Smooth muscle cell (in vitro differentiated cells): ENCODE results near the gene ERC2. TPM values are rescaled to one million over a fixed set of nuclear protein-coding genes. Genes with fewer than 3 reads are reported as not detected.

Experiments used
- DNase-seq: peaks from one replicate; lab custom pipeline; 2025; ENCODE audit not compliant: unreplicated experiment; lab: John Stamatoyannopoulos, UW
- H2AFZ ChIP-seq: fragments of 200-600 bp; sonication (generic); 2 replicates; pipeline ENCODE4 v1.6.0; 2016; ENCODE audit warnings: antibody characterized with exemption, low read depth, mild to moderate bottlenecking
- H3F3A ChIP-seq: fragments of 200-600 bp; sonication (generic); 2 replicates; pipeline ENCODE4 v1.6.0; 2017; ENCODE audit warnings: antibody characterized with exemption, low read depth
- H3K27ac ChIP-seq: fragments of 200-600 bp; sonication (generic); 2 replicates; pipeline ENCODE4 v1.5.1; 2016; ENCODE audit warnings: low read depth, mild to moderate bottlenecking
- H3K27me3 ChIP-seq: fragments of 200-600 bp; sonication (generic); 2 replicates; pipeline ENCODE4 v1.6.1; 2016; ENCODE audit warnings: low read depth, mild to moderate bottlenecking
- H3K36me3 ChIP-seq: fragments of 200-600 bp; sonication (generic); 2 replicates; pipeline ENCODE4 v1.5.1; 2016; ENCODE audit warnings: low read depth
- H3K4me1 ChIP-seq: fragments of 200-600 bp; sonication (generic); 2 replicates; pipeline ENCODE4 v1.5.1; 2016; ENCODE audit warnings: low read depth
- H3K4me2 ChIP-seq: fragments of 200-600 bp; sonication (generic); 2 replicates; pipeline ENCODE4 v1.6.0; 2016; ENCODE audit warnings: mild to moderate bottlenecking
- H3K4me3 ChIP-seq: fragments of 200-600 bp; sonication (generic); 2 replicates; pipeline ENCODE4 v1.5.1; 2016; ENCODE audit warnings: mild to moderate bottlenecking
- H3K79me2 ChIP-seq: fragments of 200-600 bp; sonication (generic); 2 replicates; pipeline ENCODE4 v1.6.0; 2016; ENCODE audit warnings: low read depth, mild to moderate bottlenecking
- H3K9ac ChIP-seq: fragments of 200-600 bp; sonication (generic); 2 replicates; pipeline ENCODE4 v1.6.0; 2016; ENCODE audit warnings: low read depth
- H3K9me3 ChIP-seq: fragments of 200-600 bp; sonication (generic); replicated peaks from 2 replicates; pipeline ENCODE4 v1.5.1; 2016; ENCODE audit warnings: low read depth
- H4K20me1 ChIP-seq: fragments of 200-600 bp; sonication (generic); 2 replicates; pipeline ENCODE4 v1.6.0; 2016; ENCODE audit warnings: low read depth
- CTCF ChIP-seq: fragments of 200-600 bp; sonication (generic); IDR thresholded peaks from 2 replicates; pipeline ENCODE4 v1.5.1; 2017; ENCODE audit warnings: borderline replicate concordance, mild to moderate bottlenecking, antibody characterized with exemption; ENCODE audit not compliant: insufficient read depth, poor library complexity, severe bottlenecking
- WGBS: methylation state at CpG from one replicate; pipeline ENCODE4 v1.1.7; 2016; ENCODE audit warnings: low lambda C conversion rate; 5-methylcytosine and 5-hydroxymethylcytosine counted together
- polyA plus RNA-seq: library from polyadenylated mRNA; unstranded; fragments of >200 nt; fragmentation: Nextera tagmentation; extraction: Ambion mirVana; gene quantifications from 2 replicates; pipeline ENCODE4 v1.2.1, GENCODE V29; 2016
- total RNA-seq: library from RNA; depleted of rRNA; stranded (reverse); fragments of >200 nt; gene quantifications from 2 replicates; pipeline ENCODE4 v1.2.3, GENCODE V29; 2014

The ERC2 gene
- total and polyA plus RNA-seq, 2 experiments from 2014 or later = 1.1 TPM; not detected in 1

- 86% methylated on average over 4 of the region's 4 CpGs for WGBS
Observed at GRCh38 chr3:55863028-55863427, 605.2 kb downstream of the ERC2 start.

GRCh38 chr3:55860049-55860721, 608.1 kb downstream of the ERC2 start:
- no peak for TF ChIP-seq CTCF
- no peaks in the 10 kb centered on the region for H3K27me3 ChIP-seq
- no peak overlapping the region for H3K9ac ChIP-seq
- H4K20me1 ChIP-seq = no peaks in the 10 kb centered on the region
- H2AFZ ChIP-seq = no peak overlapping the region
- no peaks in the 10 kb centered on the region for H3K36me3 ChIP-seq
- no peaks in the 10 kb centered on the region for H3F3A ChIP-seq
- no peak overlapping the region for H3K4me2 ChIP-seq
- H3K4me1 ChIP-seq = peaks cover 5% of the 10 kb centered on the region
- no peak overlapping the region for H3K27ac ChIP-seq
- no peak for DNase-seq
- no peaks in the 10 kb centered on the region for H3K9me3 ChIP-seq
- no peak overlapping the region for H3K4me3 ChIP-seq
- WGBS = 80% methylated on average over 11 of the region's 11 CpGs
- no peaks in the 10 kb centered on the region for H3K79me2 ChIP-seq

More at GRCh38 chr3:55863028-55863427, 605.2 kb downstream of the ERC2 start:
- Histone ChIP-seq H3K79me2 (no peaks in the 10 kb centered on the region), H3K9ac (no peak overlapping the region), H3K4me2 (no peak overlapping the region), H3K27ac (no peak overlapping the region), H4K20me1 (no peaks in the 10 kb centered on the region), H3K36me3 (no peaks in the 10 kb centered on the region), H3F3A (no peaks in the 10 kb centered on the region), H3K4me3 (no peak overlapping the region), H3K9me3 (no peaks in the 10 kb centered on the region), H3K4me1 (peaks cover 5% of the 10 kb centered on the region), H3K27me3 (no peaks in the 10 kb centered on the region), H2AFZ (no peak overlapping the region)
- DNase-seq = no peak
- TF ChIP-seq CTCF = no peak

GRCh38 chr3:55859305-55859704, 609.0 kb downstream of the ERC2 start:
- Histone ChIP-seq H4K20me1 (no peaks in the 10 kb centered on the region), H2AFZ (no peak overlapping the region), H3F3A (no peaks in the 10 kb centered on the region), H3K9me3 (no peaks in the 10 kb centered on the region), H3K4me1 (peaks cover 5% of the 10 kb centered on the region), H3K79me2 (no peaks in the 10 kb centered on the region), H3K27me3 (no peaks in the 10 kb centered on the region), H3K27ac (no peak overlapping the region), H3K9ac (no peak overlapping the region), H3K4me2 (no peak overlapping the region), H3K36me3 (no peaks in the 10 kb centered on the region), H3K4me3 (no peak overlapping the region)
- 90% methylated on average over 2 of the region's 2 CpGs for whole genome bisulfite sequencing
- no peak for TF ChIP-seq CTCF
- DNase-seq = no peak

- no peak for DNase-seq
- Histone ChIP-seq H2AFZ (no peak overlapping the region), H3K27ac (no peak overlapping the region), H3K79me2 (no peaks in the 10 kb centered on the region), H3K4me2 (no peak overlapping the region), H3K4me3 (no peak overlapping the region), H3K27me3 (no peaks in the 10 kb centered on the region), H3F3A (no peaks in the 10 kb centered on the region), H4K20me1 (no peaks in the 10 kb centered on the region), H3K9ac (no peak overlapping the region), H3K9me3 (no peaks in the 10 kb centered on the region), H3K4me1 (peaks cover 5% of the 10 kb centered on the region), H3K36me3 (no peaks in the 10 kb centered on the region)
- no peak for TF ChIP-seq CTCF
- WGBS = 95% methylated on average over 4 of the region's 4 CpGs
Observed at GRCh38 chr3:55858727-55859126, 609.5 kb downstream of the ERC2 start.
